H4 (cell line): ENCODE data around the gene CLDN15. TPM values are rescaled to one million over a fixed set of nuclear protein-coding genes. Genes with fewer than 3 reads are reported as not detected.
"Not testable (repeated sequence)": the region's sequence is repeated elsewhere in the genome, so short reads cannot be mapped to it uniquely, and the experiment has no call there.

Source experiments
- DNase-seq: peaks from one replicate; pipeline ENCODE4 v3.0.0-alpha.2; 2015; ENCODE audit warnings: low spot score
- total RNA-seq: library from RNA; depleted of rRNA; stranded (reverse); fragments of >200 nt; shearing (Covaris generic); gene quantifications from 2 replicates; pipeline ENCODE4 v1.2.3, GENCODE V29; 2014; rRNA removed

Gene CLDN15, protein sequence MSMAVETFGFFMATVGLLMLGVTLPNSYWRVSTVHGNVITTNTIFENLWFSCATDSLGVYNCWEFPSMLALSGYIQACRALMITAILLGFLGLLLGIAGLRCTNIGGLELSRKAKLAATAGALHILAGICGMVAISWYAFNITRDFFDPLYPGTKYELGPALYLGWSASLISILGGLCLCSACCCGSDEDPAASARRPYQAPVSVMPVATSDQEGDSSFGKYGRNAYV
- 0.99 and 6.0 TPM in 2 replicates for total RNA-seq

DNA sequence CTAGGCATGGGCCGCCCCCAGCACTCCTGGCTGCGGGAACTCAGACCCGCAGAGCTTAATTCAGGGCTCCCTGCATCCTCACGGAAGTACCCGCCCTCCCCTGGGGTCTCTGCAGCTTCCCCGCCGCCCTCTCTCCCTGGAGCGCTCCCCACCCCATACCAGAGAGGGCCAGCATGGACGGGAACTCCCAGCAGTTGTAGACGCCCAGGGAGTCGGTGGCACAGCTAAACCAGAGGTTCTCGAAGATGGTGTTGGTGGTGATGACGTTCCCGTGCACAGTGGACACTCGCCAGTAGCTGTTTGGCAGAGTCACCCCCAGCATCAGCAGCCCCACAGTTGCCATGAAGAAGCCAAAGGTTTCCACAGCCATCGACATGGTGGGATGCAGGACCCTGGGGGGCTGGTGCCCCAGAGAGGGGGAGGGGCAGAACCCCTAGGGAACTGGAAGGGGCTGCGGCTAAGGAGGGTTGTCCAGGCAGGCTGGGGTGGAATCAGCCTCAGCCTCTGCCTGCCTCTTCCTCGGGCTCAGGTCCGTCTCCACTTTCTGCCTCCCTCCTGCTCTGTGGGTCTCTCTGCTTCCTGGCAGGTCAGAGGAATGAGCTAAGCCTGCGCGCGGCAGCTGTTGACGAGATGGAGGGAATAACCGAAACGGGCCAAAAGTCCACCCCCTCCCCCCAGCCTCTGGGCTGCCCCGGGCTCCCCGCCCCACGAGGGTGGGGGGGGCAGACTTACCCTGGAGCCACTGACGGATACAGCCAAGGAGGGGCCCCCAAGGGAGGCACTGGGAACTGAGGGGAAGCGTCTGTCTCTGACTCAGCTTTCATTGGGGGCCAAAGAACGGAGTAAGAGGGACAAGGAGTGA is at the start of gene CLDN15:
TSS of gene CLDN15 (minus strand) at position 597 of the 862 bp plus-strand sequence. CDS start at position 376, 221 bp downstream.
- DNase-seq: no peak

DNA sequence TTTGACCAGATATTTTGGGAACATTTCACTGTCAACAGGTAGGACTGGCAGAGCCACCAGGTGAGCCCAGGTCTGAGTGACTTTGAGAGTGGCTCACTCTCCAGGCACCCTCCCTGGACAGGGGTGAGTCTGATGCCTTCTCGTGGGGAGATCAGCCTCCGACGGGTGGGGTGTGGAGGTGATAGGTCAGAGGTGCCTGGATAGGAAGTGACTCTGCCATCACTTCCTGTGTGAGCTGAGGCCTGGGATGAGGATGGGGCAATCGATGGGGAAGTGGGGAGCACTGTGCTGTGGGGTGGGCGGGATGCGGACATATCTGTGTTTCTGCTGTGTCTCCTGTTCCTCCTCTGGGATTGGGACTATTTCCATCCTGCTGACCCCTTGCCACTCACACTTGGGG is 49.4 kb upstream of the CLDN15 start:
- no peak for DNase-seq

DNA sequence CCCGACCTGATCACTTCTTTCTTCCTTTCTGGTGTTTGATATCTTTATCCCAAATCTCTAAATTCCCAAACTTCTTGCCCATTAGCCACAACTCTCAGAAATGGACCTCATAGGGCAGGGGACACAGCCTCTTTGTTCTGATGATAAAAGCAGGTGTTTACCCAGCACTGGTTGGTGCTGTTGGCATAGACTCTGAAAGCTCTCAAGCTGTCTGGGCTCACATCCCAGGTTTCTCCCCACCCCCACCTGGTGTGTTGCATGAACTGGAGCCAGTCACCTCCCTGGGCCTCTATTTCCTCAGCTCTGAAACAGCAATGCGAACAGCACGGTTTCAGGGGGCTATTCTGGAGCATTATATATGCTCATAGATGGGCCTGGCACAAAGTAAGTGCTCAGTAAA is 48.3 kb upstream of the CLDN15 start:
- not testable (repeated sequence) for DNase-seq

DNA sequence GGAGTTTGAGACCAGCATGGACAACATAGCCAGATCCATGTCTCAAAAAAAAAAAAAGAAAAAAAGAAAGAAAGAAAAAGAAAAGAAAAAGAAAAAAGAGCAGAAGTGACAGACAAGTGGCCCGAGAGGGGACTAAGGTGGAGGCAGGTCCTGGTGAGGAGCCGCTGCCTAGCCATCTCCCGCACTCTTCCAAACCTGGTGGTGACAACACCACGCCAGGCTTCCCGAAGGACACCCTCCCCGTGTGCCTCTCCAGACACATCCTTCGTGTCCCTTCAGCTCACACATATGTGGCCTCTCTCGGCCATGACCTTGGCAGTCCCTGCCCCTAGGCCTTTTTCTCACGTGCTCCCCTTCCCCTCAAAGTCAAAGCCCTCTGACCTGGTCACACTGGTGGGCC is 47.6 kb upstream of the CLDN15 start:
- DNase-seq: no peak

DNA sequence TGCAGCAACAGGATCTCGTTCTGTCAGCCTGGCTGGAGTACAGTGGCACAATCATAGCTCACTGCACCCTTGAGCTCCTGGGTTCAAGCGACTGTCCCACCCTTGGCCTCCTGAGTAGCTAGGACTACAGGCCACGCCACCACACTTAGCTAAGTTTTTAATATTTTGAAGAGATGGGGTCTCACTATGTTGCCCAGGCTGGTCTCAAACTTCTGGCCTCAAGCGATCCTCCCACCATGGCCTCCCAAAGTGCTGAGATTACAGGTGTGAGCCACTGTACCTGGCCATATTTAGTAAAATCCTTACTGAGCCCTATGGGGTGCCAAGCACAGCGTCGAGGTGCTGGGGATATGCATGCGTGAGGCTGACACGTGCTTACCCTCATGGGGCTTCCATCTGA is 43.3 kb upstream of the CLDN15 start:
- not testable (repeated sequence) for DNase-seq

DNA sequence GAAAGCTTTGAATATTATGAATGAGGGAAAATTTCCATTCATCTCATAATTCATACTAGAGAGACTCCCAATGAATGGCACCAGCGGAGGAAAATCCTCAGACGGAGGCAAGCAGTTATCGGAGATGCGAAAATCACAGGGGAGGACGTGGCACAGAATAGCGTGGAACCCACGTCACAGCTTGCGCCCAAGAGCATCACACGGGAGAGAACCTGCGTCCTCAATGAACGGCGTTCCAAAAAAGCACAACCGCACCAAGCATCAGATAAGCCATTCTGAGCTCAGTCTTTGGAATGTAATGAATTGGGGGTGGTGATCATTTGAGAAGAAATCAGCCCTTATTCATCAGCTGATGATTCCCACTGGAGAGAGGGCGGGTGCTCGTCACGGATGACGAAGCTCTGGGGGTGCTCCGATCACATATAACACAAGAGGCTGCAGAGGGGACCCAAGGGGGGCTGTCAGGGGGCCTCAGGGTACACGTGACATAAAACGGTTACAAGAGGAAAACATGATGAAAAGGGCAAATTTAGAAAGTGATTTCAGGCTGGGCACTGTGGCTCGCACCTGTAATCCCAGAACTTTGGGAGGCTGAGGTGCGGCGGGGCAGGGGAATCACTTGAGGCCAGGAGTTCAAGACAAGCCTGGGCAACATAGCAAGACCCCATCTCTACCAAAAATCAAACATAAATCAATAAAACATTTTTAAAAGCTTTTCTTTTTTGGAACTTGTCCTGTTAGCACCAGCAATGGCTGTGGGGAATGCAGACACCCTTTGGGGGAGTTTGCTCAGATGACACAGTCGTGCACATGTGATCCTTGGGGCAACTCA is 41.1 kb upstream of the CLDN15 start:
- DNase-seq: no peak

DNA sequence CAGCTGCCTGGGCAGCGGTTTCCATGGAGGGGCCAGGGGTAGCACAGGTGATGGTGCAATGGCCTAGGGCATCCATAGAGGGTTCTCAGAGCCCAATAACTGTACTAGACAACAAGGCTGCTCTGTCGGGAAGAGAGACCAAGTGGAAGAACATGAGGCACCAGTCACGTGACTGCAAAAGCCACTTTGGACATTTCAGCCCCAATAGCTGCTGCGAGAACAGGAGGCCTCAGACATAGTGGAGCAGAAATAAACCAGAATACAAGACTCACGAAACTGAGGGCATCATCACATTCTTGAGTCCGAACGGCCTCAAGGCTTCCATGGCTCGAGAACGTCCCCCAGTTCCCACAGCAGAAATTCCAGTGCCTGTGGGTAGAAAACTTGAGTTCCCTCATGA is 39.6 kb upstream of the CLDN15 start:
- no peak for DNase-seq

DNA sequence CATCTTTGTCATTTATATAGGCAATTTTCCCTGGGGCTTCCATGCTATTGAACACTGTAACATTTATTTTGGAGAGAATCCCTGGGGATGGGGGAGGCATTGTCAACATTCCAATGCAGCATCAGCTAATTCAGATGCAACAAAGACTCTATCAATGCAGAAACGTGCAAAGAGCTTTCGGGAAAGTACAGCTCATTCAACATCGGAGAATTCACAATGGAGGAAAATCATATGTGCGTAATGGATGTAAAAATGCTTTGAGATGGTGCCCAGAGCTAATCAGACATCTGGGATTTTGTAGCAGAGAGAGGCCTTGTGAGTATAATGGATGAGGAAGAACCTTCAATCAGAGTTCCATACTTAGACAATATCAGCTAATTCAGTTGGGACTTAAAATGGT is 35.6 kb upstream of the CLDN15 start:
- DNase-seq: no peak

DNA sequence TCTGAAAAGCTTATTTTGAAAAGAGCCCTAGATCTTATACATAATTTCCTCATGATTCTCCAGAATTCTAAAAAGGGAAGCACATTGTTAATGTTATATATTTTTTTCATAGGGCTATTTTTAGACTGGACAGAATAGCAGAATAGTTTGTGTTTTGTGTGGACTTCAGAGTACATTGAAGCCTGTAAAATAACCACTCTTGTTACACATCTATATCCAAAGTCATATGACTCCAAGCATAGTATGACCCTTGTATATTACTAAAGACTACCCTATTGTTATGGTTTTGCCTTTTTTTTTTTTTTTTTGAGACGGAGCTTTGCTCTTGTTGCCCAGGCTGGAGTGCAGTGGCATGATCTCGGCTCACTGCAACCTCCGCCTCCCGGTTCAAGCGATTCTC is 33.4 kb upstream of the CLDN15 start:
- no peak for DNase-seq

DNA sequence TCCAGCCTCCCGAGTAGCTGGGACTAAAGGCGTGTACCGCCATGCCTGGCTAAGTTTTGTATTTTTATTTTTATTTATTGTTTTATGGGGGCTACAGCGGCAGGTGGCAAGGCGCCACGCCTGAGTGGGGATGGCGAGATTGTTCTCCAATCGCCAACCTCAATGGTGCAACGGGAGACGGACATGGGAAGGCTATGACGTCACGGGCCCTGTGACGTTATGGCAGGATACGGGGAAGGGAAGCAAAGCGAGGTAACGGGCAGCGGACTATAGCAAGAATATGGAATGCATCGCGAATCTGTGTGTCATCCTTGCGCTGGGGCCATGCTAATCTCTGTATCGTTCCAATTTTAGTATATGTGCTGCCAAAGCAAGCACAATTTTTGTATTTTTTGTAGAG is 32.1 kb upstream of the CLDN15 start:
- no peak for DNase-seq

DNA sequence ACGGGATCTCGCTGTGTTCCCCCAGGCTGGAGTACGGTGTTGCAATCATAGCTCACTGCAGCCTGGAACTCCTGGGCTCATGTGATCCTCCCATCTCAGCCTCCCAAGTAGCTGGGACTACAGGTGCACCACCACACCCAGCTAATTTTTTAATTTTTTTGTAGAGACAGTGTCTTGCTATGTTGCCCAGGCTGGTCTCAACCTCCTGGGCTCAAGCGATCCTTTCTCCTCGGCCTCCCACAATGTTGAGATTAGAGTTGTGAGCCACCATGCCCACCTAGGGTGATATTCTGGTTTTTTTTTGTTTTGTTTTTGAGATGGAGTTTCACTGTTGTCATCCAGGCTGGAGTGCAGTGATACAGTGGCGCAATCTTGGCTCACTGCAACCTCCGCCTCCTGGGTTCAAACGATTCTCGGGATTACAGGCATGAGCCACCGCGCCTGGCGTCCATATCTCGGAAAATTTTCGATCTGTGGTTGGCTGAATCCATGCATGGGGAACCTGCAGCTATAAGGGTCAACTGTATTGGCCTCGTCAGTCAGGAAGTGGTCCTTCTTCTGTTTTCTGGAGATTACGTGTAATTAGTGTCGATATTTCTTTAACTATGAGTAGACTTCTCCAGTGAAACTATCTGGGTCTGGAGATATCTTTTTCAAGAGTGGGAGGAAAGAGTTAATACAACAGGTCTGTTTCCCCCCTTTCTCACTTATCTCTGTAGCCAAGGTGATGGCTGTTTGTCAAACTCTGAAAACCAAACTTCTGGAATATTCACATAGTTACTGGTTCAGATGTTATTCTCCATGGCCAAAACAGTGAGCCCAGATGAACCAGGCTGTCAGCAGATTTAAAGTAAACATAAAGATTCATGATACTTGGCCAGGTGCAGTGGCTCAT is 28.3 kb upstream of the CLDN15 start:
- no peak for DNase-seq

DNA sequence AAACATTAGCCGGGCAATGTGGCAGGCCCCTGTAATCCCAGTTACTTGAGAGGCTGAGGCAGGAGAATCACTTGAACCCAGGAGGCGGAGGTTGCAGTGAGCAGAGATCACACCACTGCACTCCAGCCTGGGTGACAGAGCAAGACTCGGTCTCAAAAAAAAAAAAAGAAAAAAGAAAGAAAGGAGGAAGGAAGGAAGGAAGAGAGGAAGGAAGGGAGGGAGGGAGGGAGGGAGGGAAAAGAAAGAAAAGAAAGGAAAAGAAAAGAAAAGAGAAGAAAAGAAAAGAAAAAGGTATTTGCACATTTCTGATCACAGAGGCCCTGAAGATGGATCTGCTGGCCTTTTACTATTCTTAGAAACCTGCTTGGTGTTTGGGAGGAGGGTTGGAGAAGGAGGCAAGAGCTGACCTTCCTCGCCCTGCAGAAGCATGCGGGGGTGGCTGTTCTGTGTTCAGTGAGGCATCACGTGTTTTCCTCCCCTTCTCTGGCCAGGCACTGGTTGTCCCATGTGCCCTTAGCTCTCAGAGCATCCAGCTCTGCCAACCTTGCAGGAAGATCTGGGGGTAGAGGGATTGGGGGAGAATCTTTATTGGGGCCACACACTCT is 26.6 kb upstream of the CLDN15 start:
- not testable (repeated sequence) for DNase-seq

DNA sequence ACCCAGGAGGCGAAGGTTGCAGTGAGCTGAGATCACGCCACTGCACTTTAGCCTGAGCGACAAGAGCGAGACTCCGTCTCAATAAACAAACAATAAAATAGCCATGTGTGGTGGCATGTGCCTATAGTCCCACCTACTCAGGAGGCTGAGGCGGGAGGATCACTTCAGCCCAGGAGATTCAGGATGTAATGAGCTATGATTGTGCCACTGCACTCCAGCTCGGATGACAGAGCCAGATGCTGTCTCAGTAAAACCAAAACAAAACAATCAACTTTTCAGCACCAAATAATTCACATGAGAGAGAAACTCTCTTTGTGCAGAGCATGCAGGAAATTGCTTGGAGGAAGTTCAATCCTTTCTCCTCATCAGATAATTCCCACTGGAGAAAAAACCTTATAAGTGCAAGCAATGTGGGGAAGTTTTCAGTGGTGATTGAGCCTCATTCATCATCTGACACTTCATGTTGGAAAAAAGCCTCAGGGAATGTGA is 20.7 kb upstream of the CLDN15 start:
- DNase-seq: no peak

DNA sequence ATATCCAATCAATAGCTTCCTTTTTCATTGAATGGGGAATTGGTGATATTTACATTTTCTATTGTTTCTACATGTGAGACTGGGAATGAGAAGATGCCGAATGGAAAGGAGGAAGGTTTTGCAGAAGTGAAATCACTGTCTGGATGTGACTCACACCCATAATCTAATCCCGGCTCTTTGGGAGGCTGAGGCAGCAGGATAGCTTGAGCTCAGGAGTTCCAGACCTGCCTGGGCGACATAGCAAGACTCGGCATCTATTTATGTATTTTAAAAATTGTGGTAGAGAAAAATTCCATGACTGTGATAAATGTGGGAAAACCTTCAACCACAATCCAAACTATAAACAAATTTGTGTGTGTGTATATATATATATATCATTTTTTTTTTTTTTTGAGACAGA is 18.2 kb upstream of the CLDN15 start:
- no peak for DNase-seq

DNA sequence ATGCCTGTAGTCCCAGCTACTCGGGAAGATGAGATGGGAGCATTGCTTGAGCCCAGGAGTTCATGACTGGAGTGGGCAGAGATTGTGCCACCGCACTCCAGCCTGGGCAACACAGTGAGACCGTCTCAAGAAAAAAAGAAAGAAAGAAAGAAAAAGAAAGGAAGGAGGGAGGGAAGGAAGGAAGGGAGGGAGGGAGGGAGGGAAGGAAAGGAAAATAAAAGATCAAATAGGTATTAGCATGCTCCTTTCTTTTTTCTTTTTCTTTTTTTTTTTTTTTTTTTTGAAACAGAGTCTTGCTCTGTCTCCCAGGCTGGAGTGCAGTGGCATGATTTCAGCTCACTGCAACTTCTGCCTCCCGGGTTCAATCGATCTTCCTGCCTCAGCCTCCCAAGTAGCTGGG is 15.6 kb upstream of the CLDN15 start:
- DNase-seq: not testable (repeated sequence)

DNA sequence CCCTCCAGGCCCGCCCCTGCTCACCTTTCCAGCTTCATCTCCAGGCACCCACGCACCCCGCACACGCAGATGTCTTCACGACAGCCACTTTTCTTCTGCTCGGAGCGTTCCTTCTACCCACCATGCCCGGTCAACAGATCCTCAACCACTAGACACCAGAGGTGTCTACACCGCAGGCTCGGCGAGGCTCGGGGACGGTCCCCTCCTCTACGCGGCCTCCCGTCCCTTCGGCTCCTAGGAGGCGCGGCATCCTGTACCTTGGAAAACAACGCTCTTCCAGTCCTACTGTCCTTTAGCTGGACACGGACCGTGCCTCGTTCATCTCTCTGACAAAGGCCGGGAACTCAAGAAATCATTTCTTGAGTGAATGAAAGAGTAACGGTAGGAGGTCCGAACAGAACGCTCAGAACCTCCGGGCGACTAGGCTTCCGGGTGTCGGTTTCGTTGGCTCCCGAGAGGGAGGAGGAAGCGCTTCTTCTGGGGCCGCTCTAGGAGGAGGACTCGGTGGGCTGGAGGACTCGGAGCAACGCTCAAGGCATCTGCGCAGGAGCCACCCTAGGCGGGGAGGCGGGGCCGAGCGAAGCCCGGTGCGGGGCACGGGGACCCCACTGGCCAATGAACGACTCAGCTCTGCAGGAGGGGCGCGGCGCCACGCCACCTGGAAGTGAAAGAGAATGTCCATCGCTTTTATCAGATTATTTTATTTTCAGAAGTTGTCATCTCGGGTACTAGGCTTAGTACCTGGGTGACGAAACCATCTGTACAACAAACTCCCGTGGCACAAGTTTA is 14.5 kb upstream of the CLDN15 start:
- peak; percentile 97 for DNase-seq

DNA sequence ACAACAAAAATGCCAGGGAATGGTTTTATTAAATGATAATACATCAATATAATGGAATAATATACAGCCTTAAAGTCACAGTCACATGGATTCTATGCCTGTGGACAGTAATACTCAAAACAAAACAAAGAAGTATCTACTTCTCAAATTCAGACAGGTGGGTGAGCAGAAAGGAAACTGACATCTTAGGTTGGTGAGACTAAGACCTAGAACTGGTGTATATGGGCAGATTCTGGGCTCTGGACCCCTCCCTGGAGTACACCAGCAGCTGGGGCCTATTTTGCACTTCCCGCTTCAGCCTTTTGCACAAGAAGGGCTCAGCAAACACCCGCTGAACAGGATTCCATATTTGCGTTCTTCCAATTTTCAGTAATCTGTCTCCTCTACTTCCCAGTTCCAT is 12.7 kb upstream of the CLDN15 start:
- no peak for DNase-seq

DNA sequence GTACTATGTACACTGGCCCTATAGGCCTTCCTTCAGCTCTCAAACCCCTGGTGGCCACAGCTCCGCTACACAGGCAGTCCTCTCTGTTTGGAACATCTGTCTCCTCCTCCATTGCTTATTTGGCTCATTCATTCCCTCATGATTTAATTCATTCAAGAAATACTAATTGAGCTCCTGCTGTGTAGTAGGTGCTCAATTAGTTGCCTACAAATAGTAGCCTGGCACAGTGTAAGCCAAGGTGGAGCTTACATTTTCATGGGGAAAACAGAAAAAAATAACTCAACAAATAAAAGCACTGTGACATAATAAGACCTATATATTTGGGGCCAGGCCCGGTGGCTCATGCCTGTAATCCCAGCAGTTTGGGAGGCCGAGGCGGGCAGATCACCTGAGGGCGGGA is 10.7 kb upstream of the CLDN15 start:
- no peak for DNase-seq

DNA sequence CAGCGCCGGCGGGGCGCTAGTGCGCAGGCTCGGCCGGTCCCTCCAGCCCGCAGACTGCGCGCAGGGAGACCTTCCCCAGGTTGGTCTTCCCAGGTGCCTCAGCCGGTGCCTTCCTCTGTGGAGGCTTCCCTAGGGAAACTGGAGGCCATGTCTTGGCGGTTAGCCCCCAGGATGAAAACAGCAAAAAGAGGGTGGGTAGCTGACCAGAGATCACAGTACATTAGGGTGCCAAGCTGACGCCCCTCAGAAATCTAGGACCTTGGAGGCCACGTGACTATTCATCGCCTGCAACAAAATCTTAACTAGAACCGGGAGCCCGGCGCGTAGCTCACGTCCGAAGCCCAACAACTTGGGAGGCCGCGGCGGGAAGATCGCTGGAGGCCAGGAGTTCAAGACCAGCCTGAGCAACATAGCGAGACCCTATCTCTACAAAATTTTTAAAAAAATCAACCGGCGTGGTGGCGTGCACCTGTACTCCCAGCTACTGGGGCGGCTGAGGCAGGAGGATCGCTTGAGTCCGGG is 7.6 kb upstream of the CLDN15 start:
- no peak for DNase-seq
